OCI-M1 (cell line): Measurements from ENCODE around the gene CDT1.
A peak's percentile ranks its signal among the peaks of the same experiment; 100 is the strongest.

Source experiments
- DNase-seq: peaks from one replicate; lab custom pipeline; 2025; lab: John Stamatoyannopoulos, UW

The CDT1 gene

DNA sequence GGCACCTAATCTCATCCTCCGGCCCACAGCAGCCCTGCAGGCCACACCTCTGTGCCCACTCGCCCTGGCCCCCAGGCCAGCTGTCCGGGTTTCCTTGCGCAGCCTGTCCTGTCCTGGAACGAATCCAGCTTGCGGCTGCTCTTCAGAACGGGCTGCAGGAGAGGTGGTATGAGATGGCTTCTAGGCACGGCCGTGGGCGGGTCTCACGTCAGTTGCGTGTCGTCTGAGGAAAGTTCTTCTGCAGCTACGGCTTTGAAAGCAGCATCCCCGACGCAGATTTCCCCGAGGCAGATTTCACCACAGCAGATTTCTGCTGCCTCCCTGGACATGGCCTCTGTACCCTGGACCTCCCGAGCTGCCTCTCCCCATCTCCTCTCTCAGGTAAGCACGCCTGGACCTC lies 35.0 kb downstream of the CDT1 start:
- no peak for DNase-seq

DNA sequence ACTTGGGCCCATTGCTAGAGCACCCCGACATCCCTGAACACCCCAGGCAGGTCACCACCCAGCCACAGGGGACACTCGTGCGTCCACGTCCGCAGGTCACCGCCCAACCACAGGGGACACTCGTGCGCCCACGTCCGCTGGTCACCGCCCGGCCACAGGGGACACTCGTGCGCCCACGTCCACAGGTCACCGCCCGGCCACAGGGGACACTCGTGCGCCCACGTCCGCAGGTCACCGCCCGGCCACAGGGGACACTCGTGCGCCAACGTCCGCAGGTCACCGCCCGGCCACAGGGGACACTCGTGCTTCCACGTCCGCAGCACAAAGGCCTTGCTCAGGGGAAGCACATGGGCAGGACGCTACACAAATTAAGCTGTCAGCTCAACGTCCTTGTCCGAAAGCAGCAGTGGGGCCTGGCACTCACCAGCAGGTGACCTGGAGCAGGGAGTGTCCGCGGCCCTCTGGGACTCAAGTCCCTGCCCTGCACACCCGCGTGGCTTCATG lies 35.5 kb downstream of the CDT1 start:
- DNase-seq, result no peak

DNA sequence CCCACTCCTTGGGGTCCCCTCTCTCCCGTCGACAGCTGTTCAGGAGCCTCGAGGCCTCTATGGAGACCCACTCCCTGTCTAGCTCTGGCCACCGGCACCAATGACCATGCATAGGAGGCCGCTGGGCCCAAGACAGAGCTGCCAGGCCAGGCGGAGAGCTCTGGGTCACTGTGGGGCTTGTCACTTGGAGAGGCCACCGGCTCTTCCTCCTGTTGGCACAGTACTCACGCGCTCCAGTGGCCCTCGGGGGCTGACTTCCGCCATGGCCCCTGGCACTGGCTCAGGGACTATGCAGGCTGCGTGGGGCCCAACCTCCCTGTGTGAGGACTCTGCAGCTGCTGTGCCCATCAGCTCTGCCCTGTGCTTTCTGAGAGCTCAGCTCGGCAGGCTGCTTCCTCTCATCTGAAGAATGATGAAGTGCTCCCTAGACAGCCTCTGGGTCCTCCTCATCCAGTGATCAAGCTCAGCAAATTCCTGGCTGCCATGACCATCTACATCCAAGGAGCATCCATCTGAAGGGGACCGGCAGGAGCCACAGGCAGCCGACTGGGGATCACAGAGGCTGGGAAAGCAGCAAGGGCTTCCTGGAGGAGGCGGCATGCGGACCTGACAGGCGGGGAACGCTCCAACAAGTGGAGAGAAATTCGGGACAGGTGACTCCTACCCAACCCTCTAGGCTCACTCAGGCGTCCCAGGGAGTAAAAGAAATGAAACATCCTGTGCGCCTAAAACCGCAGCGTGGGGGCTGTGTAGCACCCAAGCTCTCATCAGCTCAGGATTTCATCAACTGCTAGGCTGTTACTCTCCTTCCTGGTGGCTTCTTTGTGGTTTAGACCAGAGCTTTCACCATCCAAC lies 36.4 kb downstream of the CDT1 start:
- no peak for DNase-seq

GRCh38 chr16:88840600-88841215 lies 37.1 kb downstream of the CDT1 start:
- no peak for DNase-seq

- no peak for DNase-seq
These were observed 38.1 kb downstream of the CDT1 start for GRCh38 chr16:88841521-88842307.

DNA sequence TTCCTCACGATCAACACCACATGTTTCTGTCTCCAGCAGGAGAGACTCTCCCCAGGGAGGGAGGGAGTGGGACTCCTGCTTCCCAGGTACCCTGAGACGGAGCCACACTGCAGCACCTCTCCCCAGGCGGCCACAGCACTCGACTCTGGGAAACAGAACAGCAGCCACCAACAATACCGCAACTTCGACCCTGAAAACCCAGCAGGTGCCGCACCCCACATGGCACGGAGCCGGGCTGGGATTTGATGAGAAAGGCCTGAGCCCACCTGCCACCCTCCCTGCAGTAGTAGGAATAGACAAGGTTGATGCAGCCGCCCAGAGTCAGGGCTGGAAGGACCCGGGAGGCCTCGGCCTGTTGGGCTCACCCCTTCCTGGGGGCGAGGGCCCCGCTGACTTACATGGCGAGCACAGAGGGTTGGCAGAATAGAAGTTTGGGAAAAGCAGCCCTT lies 38.7 kb downstream of the CDT1 start:
- DNase-seq, result no peak

GRCh38 chr16:88842806-88843205 lies 39.2 kb downstream of the CDT1 start:
- DNase-seq, result no peak

DNA sequence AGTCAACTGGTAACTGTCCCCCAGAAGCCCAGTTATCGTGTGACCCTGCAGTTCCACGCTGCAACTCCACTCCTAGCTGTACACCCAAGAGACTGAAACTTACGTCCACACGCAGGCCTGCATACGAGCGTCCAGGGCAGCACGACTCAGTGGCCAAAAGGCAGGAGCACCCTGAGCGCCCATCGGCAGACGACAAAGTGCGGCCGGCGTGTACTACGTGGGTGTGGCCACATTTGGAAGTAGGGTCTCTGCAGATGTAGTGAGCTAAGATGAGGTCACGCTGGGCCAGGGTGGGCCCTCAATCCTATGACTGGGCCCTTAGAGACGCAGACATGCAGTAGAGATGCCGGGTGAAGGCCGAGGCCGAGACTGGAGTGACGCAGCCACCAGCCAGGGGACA lies 39.7 kb downstream of the CDT1 start:
- no peak for DNase-seq

DNA sequence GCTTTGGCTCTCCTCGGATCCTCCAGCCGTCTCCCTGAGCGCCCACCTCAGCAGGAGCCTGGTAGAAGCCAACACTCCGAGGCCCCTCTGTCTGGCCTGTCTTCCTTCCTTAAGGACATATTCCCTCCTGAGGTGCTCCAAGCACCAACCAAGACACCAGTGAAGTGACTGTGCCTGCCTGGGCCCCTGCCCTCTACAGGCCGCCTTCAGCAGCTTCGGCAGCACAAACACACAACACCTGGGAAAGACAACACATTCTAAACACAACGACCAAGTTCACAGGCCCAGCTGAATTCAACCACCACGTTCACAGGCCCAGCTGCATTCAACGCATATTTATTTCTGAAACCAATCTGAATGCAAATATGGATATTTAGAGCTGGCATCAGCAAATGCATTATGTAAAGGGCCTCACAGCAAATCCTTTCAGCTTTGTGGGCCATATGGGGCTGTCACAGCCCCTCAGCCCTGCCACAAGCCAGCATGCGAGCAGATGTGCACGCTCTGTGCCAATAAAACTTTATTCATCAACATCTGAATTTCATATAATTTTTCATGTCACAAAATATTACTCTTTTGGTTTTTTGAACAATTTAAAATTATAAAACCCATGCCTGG lies 40.9 kb downstream of the CDT1 start:
- no peak for DNase-seq

DNA sequence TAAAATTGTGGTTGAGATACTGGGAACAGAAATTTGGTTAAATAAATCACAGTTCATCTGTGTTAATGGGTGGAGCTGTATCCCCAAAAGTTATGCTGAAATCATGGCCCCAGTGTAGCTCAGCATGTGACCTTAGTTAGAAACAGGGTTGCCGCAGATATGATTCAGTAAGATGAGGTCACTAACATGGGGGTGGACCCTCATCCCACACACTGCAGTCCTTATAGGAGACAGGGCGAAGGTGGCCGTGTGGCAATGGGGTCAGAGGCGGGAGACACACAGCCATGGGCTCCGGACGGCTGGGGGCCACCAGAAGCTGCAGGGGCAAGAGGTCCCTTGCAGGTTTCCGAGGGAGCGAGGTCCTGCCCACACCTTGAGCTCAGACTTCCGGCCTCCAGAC lies 42.5 kb downstream of the CDT1 start:
- no peak for DNase-seq

DNA sequence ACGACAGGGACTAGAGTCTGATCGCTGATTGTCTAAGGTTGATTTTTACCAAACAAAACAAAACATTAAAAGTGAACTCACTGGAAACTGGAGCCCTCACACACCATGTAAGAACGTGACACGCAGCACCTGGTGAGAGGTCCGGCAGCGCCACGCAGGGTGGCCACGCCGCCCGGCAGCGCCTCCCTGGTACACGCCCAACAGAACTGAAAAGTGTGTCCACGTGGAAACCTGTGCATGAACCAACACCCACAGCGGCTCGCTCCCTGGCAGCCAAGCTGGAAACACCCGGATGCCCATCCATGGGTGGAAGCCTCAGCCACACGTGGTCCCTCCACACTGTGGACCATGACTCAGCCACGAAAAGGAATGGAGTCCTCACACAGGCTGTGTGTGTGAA lies 44.1 kb downstream of the CDT1 start:
- no peak for DNase-seq

DNA sequence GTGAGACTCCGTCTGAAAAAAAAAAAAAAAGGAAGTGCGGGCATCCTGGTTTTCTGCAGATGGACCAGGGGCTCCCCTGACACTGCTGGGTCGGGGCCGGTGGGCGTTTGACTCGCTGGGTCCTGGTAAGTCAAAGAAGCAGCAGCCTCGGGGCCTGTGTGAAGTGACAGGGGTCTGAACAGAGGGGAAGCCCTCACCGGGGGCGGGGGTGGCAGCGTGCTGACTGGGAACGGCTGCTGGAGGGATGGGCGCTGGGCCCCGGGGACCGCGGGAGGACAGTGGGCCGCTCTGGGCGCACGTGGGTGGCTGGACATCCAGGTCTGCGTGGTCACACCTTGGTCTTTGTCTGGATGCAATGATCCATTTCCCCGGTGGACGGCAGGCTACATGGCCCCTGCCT lies 45.0 kb downstream of the CDT1 start:
- no peak for DNase-seq

DNA sequence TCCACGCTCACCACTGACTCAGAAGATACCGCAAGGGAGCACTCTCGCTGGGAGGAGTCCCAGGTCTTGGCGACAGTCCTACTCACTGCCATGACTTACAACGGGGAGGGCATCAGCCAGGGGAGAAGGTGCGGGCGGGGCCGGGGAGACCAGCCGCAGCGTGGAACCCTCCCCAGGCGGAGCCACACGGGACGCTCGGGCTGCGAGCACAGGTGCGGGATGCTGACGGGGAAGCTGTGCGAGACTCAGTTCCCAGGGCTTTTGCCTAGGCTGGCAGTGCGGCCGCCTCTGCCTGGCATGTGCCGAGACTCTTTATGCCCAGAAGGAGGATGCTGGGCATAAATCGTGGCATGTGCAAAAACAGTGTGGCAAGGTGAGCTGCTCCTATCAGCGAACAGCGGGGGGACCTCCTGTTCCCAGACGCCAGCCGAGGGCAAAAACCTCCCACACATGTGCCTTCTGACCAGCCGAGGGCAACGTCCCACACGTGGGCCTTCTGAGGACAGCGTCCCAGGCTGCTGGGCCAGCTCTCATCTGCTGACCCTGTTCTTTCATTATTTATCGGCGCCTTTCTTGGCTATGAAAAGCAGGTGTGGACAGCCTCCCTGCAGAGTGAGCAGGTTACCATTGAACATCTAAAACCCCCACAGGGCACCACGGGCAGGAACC lies 47.1 kb downstream of the CDT1 start:
- DNase-seq, result no peak

- DNase-seq, result no peak
These were observed 48.0 kb downstream of the CDT1 start for GRCh38 chr16:88851616-88852015.

DNA sequence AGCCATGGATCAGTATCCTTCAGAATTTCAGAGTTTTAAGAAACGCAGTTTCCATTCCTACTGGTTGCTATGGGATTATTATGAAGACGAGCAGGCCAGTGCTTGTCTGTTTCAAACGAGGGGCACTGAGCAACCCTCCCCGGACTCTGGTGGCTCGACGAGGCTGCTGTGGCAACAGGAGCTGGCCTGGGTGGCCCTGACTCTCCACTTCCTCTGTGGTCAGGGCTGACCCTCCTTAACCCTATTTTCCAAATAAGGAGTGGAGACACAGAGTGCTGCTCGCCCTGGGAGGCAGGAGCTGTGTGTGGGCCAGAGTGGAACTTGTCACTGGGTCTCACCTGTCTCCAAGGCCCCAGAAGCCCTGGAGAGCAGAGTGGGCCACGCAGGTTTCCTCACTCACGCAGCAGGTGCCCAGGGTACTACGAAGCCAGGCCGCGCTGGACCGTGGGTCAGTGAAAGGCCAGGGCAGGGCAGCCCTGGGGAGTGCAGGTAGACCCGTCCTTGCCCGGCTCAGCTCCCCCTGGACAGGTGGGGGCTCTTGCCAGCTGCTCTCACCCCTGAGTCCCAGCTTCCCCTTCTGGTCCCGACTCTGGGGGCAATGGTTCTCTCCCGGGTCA lies 49.8 kb downstream of the CDT1 start:
- peak; percentile 11 for DNase-seq

DNA sequence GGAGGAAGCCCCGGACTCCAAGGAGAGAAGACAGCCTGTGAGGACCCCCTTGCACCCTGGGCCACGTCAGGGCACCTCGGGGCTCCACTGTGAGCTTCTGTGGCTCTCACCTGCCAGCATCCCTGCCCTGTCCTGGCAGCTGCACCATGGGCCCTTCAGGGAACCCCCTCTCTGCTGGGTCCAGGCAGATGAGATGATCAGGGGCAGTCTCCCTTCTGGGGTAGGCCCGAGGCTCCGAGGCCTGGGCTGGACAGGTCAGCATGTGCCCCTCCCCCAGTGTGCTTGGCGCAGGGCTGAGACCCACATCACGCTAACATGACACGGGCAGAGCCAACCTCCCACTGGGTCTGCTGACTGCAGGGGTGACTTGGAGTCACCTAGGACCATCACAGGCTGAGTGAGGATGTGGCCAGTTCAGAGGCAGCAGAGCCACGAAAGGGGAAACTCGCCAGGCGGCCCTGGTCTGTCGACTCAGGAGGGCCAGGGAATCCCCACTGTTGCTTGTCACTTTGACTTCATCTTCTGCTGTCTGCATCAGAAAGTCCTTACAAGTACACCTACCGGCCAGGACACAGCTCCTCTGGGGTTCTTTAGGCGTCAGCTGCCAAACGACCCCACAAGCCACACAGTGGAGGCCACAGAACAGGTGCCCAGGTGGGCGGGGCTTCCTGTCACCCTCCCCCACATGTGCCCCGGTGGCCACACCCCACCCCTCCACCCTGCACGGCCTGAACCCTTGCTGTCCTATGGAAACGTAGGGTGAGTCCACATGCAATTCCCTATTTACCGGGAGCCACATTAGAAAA lies 50.9 kb downstream of the CDT1 start:
- DNase-seq, result peak; percentile 7

DNA sequence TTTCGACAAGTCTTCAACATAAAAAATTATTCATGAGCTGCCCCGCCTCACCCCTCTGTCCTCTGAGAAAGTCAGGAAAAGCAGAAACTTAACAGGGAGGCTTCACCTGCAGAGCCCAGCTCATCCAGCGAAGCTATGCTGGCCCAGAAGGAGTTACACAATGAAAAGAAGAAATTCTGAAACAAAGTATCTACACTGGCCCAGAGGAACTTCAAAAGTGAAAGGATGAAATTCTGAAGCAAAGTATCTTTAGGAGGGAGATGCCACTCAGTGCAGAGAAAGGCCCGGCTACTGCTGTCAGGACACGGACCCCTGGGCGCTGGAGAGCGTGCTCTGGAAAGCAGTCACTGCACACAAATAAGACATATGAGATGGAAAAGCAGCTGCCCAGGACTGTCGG lies 51.6 kb downstream of the CDT1 start:
- no peak for DNase-seq

DNA sequence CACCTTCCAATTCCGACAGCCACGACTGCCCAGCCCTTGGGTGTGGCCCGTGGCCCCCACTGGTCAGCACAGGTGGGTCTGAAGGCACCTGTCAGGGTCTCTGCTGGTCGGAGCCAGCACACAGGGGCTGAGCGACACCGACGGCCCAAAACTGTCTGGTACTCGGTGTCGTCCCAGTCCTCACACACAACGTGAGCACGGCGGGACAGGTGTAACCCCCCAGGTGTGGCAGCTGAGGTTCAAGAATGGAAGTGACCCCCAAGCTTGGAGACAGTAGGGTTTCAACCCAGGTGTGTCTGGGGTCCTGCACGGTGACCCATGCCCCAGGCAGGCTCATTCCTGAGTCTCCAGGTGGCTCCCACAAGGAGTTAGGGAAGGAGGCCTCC lies 52.1 kb downstream of the CDT1 start:
- DNase-seq, result no peak

GRCh38 chr16:88856122-88856827 lies 52.7 kb downstream of the CDT1 start:
- no peak for DNase-seq
